Right lobe of liver (tissue), 4 donors: ENCODE data around the gene GALNT16.
"Not testable (repeated sequence)": the region's sequence is repeated elsewhere in the genome, so short reads cannot be mapped to it uniquely, and the experiment has no call there.

Experiments used
- CTCF ChIP-seq, 4 donors: fragments of 200-600 bp in 3 of 4; fragments of 450-650 bp in 1 of 4; IDR thresholded peaks; one replicate each; pipeline versions ENCODE4 v1.5.1 to v1.8.0; 2016 to 2022; ENCODE audit warnings: antibody characterized with exemption in 4 of 4, mild to moderate bottlenecking in 2 of 4
- POLR2A ChIP-seq: fragments of 450-650 bp; IDR thresholded peaks from one replicate; pipeline ENCODE4 v1.6.1; 2017; ENCODE audit warnings: antibody characterized with exemption, mild to moderate bottlenecking
- donor health status: DM: no; HTN: no; CAD: no.
- donor health status: DM: no; HTN: no; CAD: no.
- donor health status: DM: no; HTN: yes; CAD: no.

DNA sequence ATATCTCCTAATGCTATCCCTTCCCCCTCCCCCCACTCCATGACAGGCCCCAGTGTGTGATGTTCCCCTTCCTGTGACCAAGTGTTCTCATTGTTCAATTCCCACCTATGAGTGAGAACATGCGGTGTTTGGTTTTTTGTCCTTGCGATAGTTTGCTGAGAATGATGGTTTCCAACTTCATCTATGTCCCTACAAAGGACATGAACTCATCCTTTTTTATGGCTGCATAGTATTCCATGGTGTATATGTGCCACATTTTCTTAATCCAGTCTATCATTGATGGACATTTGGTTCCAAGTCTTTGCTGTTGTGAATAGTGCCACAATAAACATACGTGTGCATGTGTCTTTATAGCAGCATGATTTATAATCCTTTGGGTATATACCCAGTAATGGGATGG, 42.3 kb upstream of the GALNT16 start:
- not testable (repeated sequence) for TF ChIP-seq CTCF (IDR thresholded peaks at IDR 0.05); POLR2A
